ENCODE data around the gene SPTBN5. TPM values are rescaled to one million over a fixed set of nuclear protein-coding genes. Genes with fewer than 3 reads are reported as not detected.

The SPTBN5 gene
- total and polyA plus RNA-seq, 3 donors from 2014 or later, result 1.4 to 3.1 (median 1.4) TPM

GRCh38 chr15:41895957-41896356 lies 2.1 kb upstream of the SPTBN5 start:
- no peak for DNase-seq
- Histone ChIP-seq H3K9me3 (no peaks in the 10 kb centered on the region), H3K4me3 (no peak overlapping the region), H3K27me3 (no peaks in the 10 kb centered on the region), H3K36me3 (ENCODE audit: low read depth, missing control alignments) (no peaks in the 10 kb centered on the region), H3K27ac (no peak overlapping the region), H3K4me1 (peaks cover 12% of the 10 kb centered on the region)
- 94 to 97% methylated on average over 1 of the region's 1 CpG for WGBS, 2 donors
- TF ChIP-seq CTCF (IDR thresholded peaks at IDR 0.05) (no peak), POLR2A (IDR thresholded peaks at IDR 0.05) (no peak)
- intact Hi-C loops (cut with DNase I; ENCODE audit: low total_unique reads), result no loop called here

GRCh38 chr15:41895491-41895890 lies 1.6 kb upstream of the SPTBN5 start:
- peak overlapping the region in 1 of 2 donors; percentile 36 for H3K27ac ChIP-seq

GRCh38 chr15:41894791-41895463 lies 1.1 kb upstream of the SPTBN5 start:
- DNase-seq, result peak; percentile 68
- intact Hi-C loops (cut with DNase I; ENCODE audit: low total_unique reads), result no loop called here
- H3K36me3 ChIP-seq (ENCODE audit: low read depth, missing control alignments), result no peaks in the 10 kb centered on the region
- WGBS, 2 donors, result 38 to 45% methylated on average over 22 to 24 of the region's 24 CpGs
- H3K4me1 ChIP-seq, result peaks cover 12% of the 10 kb centered on the region
- H3K27ac ChIP-seq, result peak overlapping the region in 1 of 2 donors; percentile 36
- H3K4me3 ChIP-seq, result no peak overlapping the region
- H3K27me3 ChIP-seq, result no peaks in the 10 kb centered on the region
- no peaks in the 10 kb centered on the region for H3K9me3 ChIP-seq
- TF ChIP-seq POLR2A (IDR thresholded peaks at IDR 0.05) (no peak), CTCF (IDR thresholded peaks at IDR 0.05) (no peak)

More at GRCh38 chr15:41895491-41895890, 1.6 kb upstream of the SPTBN5 start:
- DNase-seq, result no peak
- H3K36me3 ChIP-seq (ENCODE audit: low read depth, missing control alignments), result no peaks in the 10 kb centered on the region
- TF ChIP-seq POLR2A (IDR thresholded peaks at IDR 0.05) (no peak), CTCF (IDR thresholded peaks at IDR 0.05) (no peak)
- 90 to 95% methylated on average over 11 of the region's 11 CpGs for WGBS, 2 donors
- H3K4me1 ChIP-seq, result peaks cover 12% of the 10 kb centered on the region
- no peaks in the 10 kb centered on the region for H3K9me3 ChIP-seq
- intact Hi-C loops (cut with DNase I; ENCODE audit: low total_unique reads), result no loop called here
- no peaks in the 10 kb centered on the region for H3K27me3 ChIP-seq
- H3K4me3 ChIP-seq, result no peak overlapping the region

GRCh38 chr15:41894251-41894790 lies 468 bp upstream of the SPTBN5 start:
- H3K27ac ChIP-seq, result peak overlapping the region in 1 of 2 donors; percentile 36
- intact Hi-C loops (cut with DNase I; ENCODE audit: low total_unique reads), result no loop called here

More at GRCh38 chr15:41894251-41894790, 468 bp upstream of the SPTBN5 start:
- WGBS, 2 donors, result 70 to 81% methylated on average over 7 to 16 of the region's 17 CpGs
- peaks cover 12% of the 10 kb centered on the region for H3K4me1 ChIP-seq
- TF ChIP-seq POLR2A (IDR thresholded peaks at IDR 0.05), result no peak
- no peak for TF ChIP-seq CTCF (IDR thresholded peaks at IDR 0.05)
- no peak for DNase-seq
- H3K9me3 ChIP-seq, result no peaks in the 10 kb centered on the region
- H3K36me3 ChIP-seq (ENCODE audit: low read depth, missing control alignments), result no peaks in the 10 kb centered on the region
- H3K4me3 ChIP-seq, result no peak overlapping the region
- no peaks in the 10 kb centered on the region for H3K27me3 ChIP-seq

Data from testis (tissue), 3 donors.